DMS79 (cell line): ENCODE measurements around the gene FOXL2.
"Not testable (repeated sequence)": the region's sequence is repeated elsewhere in the genome, so short reads cannot be mapped to it uniquely, and the experiment has no call there.

Source experiments
- DNase-seq: peaks from one replicate; lab custom pipeline; 2025; lab: John Stamatoyannopoulos, UW

FOXL2 gene

DNA sequence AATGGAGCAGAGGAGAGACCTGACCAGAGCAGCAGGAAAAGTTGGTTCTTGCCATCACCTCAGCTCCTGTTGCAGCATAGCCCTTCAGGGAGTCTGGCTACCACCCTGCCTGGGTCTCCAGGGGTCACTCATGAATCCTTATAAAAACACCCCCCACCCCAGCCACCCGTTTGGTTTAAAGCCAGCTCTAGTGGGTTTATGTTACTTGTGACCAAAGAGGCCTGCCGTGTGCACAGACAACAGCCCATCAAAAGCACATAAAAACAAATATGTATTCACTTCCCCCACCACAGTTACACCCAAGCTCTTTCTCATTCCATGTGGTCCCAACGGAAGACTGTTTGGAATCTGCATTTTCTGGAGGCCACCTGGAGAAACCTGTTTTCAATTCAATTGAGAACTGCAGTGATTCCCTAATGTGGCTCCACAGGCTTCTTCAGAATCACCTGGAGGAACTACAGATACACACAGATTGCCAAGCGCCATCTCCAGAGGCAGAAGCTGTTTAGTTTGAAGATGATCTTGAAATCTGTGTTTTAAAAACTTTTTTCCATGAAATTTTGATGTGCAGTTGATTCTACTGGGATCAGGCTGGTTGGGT, 13.8 kb downstream of the FOXL2 start:
- no peak for DNase-seq

DNA sequence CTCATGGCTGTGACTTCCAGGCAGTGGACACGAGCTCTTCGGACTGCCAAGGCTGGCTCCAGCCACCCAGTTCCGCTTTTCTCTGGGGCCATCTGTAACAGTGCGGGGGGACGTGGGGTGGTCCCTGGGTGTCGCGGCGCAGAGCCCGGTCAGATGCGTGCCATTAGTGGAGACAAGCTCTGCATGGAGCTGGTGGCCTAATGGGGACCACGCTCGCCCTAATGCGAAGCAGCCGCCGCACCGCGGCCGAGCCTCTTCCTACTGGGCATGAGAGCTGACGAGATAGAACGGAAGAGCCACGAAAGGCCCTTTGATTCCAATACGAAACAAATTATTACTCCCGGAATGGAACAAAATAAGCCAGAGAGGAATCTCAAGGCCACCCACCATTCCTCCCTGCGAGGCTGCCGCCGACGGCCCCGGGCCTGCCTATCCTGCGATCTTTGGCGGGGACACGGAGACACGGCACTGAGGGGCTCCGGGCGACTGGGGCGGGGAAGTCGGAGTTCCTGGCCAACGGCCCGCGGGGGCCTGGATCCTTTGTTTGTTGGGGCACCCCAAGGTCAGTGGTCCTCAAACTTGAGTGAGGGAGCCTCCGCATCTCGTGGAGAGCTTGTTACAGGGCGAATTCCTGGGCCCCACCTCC, 18.1 kb downstream of the FOXL2 start:
- no peak for DNase-seq

- DNase-seq, result peak; percentile 49
Observed at GRCh38 chr3:138923531-138923994, 23.4 kb downstream of the FOXL2 start.

GRCh38 chr3:138922400-138922799, 24.5 kb downstream of the FOXL2 start:
- not testable (repeated sequence) for DNase-seq

GRCh38 chr3:138921316-138922292, 25.3 kb downstream of the FOXL2 start:
- no peak for DNase-seq

DNA sequence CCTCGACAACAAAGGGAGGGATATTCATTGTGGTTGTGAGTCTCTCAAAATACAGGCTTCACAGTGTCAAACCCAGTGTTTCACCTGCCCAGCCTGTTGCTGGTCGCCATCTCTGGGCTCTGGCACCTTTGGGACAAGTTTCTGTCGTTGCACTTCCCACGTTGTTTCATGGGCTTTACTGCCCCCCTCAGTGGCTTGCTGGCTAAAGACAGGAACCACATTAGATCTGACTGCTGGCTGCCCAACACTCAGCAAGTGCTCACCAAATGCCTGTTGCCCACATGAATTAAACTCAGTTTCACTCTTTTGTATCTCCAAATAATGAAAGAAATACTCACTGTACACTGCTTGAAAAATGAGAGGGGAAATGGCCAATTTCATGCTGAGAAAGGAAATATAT, 27.6 kb downstream of the FOXL2 start:
- DNase-seq, result no peak

DNA sequence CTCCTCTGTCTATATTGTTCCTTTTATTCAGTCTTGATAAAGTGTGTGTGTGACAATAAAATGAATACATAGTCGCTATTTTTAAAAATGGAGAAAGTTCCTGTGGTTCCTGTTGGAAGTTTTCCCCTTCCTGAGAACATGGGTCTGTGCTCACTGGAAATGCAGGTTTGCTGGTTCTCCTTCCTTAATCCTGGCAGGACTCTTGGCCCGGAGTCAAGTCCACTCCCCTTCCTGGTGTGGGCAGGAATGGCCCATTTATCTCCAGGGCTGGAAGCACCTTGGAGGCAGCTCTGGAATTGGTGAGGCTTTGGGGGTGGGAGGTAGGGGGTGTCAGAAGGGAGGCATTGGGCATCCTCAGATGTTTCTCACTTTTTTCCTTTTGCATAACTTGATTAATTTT, 30.1 kb downstream of the FOXL2 start:
- no peak for DNase-seq

GRCh38 chr3:138915503-138916498, 31.1 kb downstream of the FOXL2 start:
- DNase-seq, result peak; percentile 66

GRCh38 chr3:138914870-138915502, 32.0 kb downstream of the FOXL2 start:
- DNase-seq, result no peak

DNA sequence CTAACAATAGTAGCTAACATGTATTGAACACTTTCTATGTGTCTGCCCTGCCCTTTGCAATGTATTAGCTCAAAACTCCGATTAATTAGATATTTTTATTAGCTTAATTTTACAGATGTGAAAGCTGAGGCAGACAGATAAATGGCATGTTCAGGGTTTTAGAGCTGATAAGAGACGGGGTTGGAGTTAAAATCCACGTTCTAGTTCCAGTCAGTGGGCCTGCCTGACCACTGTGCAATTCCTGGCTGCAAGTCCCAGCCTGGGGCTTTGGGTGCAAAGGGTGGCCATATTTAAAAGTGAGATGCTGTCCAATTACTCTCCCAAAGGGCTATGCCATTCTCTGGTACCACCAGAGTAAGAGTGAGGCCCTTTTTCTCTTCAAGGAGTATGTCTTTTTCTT, 33.2 kb downstream of the FOXL2 start:
- no peak for DNase-seq

GRCh38 chr3:138912237-138912636, 34.7 kb downstream of the FOXL2 start:
- DNase-seq, result no peak

DNA sequence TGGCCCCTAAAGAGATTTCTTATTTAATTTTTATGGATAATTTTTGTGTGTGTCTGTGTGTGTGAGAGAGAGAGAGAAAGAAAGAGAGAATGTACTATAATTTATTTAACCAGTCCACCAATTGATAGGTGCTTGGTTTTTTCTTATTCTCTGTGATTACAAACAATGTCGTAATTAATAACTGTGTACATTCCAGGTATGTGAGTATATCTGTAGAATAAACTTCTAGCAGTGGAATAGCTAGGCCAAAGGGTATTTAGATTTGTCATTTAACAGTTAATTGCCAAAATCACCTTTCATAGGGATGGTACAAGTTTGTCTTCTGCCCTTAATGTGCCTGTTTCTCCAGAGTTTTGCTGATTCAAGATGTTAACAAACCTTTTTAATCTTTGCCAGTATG, 35.3 kb downstream of the FOXL2 start:
- no peak for DNase-seq

- no peak for DNase-seq
Observed at GRCh38 chr3:138909904-138910303, 37.0 kb downstream of the FOXL2 start.

DNA sequence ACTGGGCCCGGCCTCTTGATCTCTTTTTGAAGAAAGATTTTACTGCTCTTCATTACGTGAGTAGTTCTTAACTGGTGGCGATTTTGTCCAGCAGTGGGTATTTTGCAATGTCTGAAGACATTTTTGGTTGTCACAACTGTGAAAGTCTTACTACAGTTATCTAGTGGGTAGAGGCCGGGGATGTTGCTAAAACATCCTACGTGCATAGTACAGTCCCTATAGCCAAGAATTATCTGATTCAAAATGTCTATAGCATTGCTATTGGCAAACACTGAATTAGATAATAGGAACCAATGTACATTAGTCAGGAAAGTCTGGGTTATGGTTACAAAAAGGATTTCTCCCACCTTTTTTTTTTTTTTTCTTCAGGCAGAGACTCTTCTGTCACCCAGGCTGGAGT, 38.1 kb downstream of the FOXL2 start:
- DNase-seq, result no peak

GRCh38 chr3:138907539-138907938, 39.4 kb downstream of the FOXL2 start:
- DNase-seq, result no peak

GRCh38 chr3:138902171-138902570, 44.8 kb downstream of the FOXL2 start:
- no peak for DNase-seq

GRCh38 chr3:138901567-138901966, 45.4 kb downstream of the FOXL2 start:
- DNase-seq, result no peak

- DNase-seq, result no peak
Observed at GRCh38 chr3:138899351-138899991, 47.5 kb downstream of the FOXL2 start.

DNA sequence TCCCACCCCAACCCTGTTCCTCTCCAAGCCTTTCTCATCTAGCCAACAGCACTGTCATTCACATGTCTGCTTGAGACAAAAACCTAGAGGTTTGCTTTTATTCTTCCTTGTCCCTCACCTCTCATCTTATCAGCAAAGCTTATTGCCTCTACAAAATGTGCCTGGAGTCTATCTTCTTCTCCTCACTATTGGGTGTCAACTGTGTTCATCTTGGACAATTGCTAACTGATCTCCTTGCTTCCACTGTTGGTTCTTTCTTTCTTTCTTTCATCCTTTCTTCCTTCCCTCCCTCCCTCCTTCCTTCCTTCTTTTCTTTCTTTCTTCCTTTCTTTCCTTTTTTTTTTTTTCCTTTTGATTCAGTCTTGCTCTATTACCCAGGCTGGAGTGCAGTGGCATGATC, 48.2 kb downstream of the FOXL2 start:
- DNase-seq, result no peak

GRCh38 chr3:138898301-138898700, 48.6 kb downstream of the FOXL2 start:
- DNase-seq, result no peak
